Non-pigmented ciliary epithelial cell (primary cell): ENCODE data around the gene PKP4.

Experiments
- DNase-seq: peaks from one replicate; pipeline ENCODE4 v3.0.0-alpha.2; 2010; ENCODE audit warnings: low read depth

The PKP4 gene

GRCh38 chr2:158716921-158717320 lies 260.2 kb downstream of the PKP4 start:
- DNase-seq, result no peak

- no peak for DNase-seq
Measured at GRCh38 chr2:158717366-158718195, 260.8 kb downstream of the PKP4 start.

DNA sequence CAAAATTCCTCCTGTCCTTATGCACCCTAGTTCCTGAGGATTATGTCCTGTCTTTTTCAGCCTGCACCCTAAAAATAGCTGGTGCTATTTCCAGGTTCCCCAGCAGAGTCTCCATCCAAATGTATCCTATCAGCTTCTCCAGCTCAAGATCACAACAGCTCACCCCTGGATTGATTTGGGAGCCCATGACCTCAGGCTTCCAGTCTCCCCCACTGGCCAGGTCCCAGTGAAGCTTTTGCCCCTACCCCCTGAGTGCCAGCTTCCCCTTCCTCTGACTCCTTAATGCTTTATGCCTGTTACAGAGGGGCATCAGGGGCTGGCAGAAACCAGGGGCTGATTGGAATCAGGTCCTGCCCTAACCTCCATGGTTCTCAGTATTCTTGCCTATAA lies 261.4 kb downstream of the PKP4 start:
- DNase-seq, result no peak

GRCh38 chr2:158718851-158719250 lies 262.1 kb downstream of the PKP4 start:
- no peak for DNase-seq

GRCh38 chr2:158719403-158719802 lies 262.7 kb downstream of the PKP4 start:
- no peak for DNase-seq

GRCh38 chr2:158722266-158723105 lies 265.7 kb downstream of the PKP4 start:
- no peak for DNase-seq

- no peak for DNase-seq
Measured at GRCh38 chr2:158723181-158723838, 266.6 kb downstream of the PKP4 start.

- DNase-seq, result no peak
Measured at GRCh38 chr2:158723921-158724802, 267.4 kb downstream of the PKP4 start.

GRCh38 chr2:158724803-158725381 lies 268.1 kb downstream of the PKP4 start:
- no peak for DNase-seq

- DNase-seq, result no peak
Measured at GRCh38 chr2:158725441-158725891, 268.7 kb downstream of the PKP4 start.

GRCh38 chr2:158726911-158727592 lies 270.3 kb downstream of the PKP4 start:
- no peak for DNase-seq

DNA sequence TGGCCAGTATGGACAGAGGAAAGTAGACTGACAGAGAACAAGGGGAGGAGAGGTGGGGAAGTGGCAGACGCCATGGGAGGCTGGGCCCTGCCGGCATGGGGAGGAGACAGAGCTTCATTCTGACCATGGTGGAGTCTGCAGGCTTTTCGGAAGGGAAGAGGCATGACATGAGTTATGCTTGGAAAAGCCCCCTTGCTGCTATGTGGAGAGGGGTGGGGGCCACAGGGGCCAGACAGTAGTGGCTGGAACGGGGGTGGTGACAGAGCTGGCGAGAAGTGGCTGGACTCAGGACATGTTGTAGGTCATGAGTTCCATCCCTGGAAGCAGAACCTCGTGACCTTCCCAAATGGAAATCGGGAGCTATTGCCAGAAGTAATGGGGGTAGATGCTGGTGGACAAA lies 271.7 kb downstream of the PKP4 start:
- no peak for DNase-seq

- no peak for DNase-seq
Measured at GRCh38 chr2:158729451-158729850, 272.7 kb downstream of the PKP4 start.

GRCh38 chr2:158729873-158730620 lies 273.3 kb downstream of the PKP4 start:
- no peak for DNase-seq

GRCh38 chr2:158730621-158731140 lies 273.9 kb downstream of the PKP4 start:
- no peak for DNase-seq

- DNase-seq, result no peak
Measured at GRCh38 chr2:158731386-158731785, 274.6 kb downstream of the PKP4 start.
